ENCODE measurements around the gene GRK1. TPM values are rescaled to one million over a fixed set of nuclear protein-coding genes. Genes with fewer than 3 reads are reported as not detected.
A peak's percentile ranks its signal among the peaks of the same experiment; 100 is the strongest.

GRK1 gene
- total RNA-seq, 4 donors from 2014 or later = not detected

GRCh38 chr13:113728571-113729054 lies 61.6 kb downstream of the GRK1 start:
- TF ChIP-seq POLR2A (IDR thresholded peaks at IDR 0.05) = no peak
- TF ChIP-seq CTCF (IDR thresholded peaks at IDR 0.05) = no peak
- TF ChIP-seq POLR2AphosphoS5 (IDR thresholded peaks at IDR 0.05) = no peak
- TF ChIP-seq EP300 (IDR thresholded peaks at IDR 0.05) = no peak
- H3K4me3 ChIP-seq = no peak overlapping the region
- H3K36me3 ChIP-seq = no peaks in the 10 kb centered on the region
- no peak overlapping the region for H3K27ac ChIP-seq
- H3K27me3 ChIP-seq = peaks cover 26% of the 10 kb centered on the region
- 83% methylated on average over 14 of the region's 16 CpGs for WGBS
- peaks cover 19% of the 10 kb centered on the region for H3K4me1 ChIP-seq
- no peaks in the 10 kb centered on the region for H3K9me3 ChIP-seq
- DNase-seq (ENCODE audit: low spot score in 2 of 2) = peak in 1 of 2 donors; percentile 60

GRCh38 chr13:113729187-113730019 lies 62.4 kb downstream of the GRK1 start:
- Histone ChIP-seq H3K4me1 (peaks cover 18% of the 10 kb centered on the region), H3K36me3 (no peaks in the 10 kb centered on the region), H3K27me3 (peaks cover 26% of the 10 kb centered on the region), H3K9me3 (no peaks in the 10 kb centered on the region), H3K4me3 (no peak overlapping the region), H3K27ac (no peak overlapping the region)
- no peak for TF ChIP-seq POLR2A (IDR thresholded peaks at IDR 0.05)
- no peak for TF ChIP-seq CTCF (IDR thresholded peaks at IDR 0.05)
- TF ChIP-seq EP300 (IDR thresholded peaks at IDR 0.05) = no peak
- no peak for TF ChIP-seq POLR2AphosphoS5 (IDR thresholded peaks at IDR 0.05)
- peak in 1 of 2 donors; percentile 62 for DNase-seq (ENCODE audit: low spot score in 2 of 2)
- 33% methylated on average over 20 of the region's 34 CpGs for WGBS

- no peak for TF ChIP-seq POLR2AphosphoS5 (IDR thresholded peaks at IDR 0.05)
- no peak for TF ChIP-seq POLR2A (IDR thresholded peaks at IDR 0.05)
- TF ChIP-seq CTCF (IDR thresholded peaks at IDR 0.05) = no peak
- no peak for TF ChIP-seq EP300 (IDR thresholded peaks at IDR 0.05)
- Histone ChIP-seq H3K36me3 (no peaks in the 10 kb centered on the region), H3K4me1 (peaks cover 12% of the 10 kb centered on the region), H3K9me3 (no peaks in the 10 kb centered on the region), H3K27ac (no peak overlapping the region), H3K4me3 (no peak overlapping the region), H3K27me3 (peaks cover 26% of the 10 kb centered on the region)
- no peak for DNase-seq (ENCODE audit: low spot score in 2 of 2)
- WGBS = 27% methylated on average over 11 of the region's 21 CpGs
Measured at GRCh38 chr13:113730258-113730691, 63.3 kb downstream of the GRK1 start.

- 100% methylated on average over 1 of the region's 4 CpGs for WGBS
- no peak for DNase-seq (ENCODE audit: low spot score in 2 of 2)
- Histone ChIP-seq H3K9me3 (no peaks in the 10 kb centered on the region), H3K36me3 (no peaks in the 10 kb centered on the region), H3K4me1 (peaks cover 12% of the 10 kb centered on the region), H3K4me3 (no peak overlapping the region), H3K27me3 (peaks cover 26% of the 10 kb centered on the region), H3K27ac (no peak overlapping the region)
- TF ChIP-seq CTCF (IDR thresholded peaks at IDR 0.05) (no peak), POLR2AphosphoS5 (IDR thresholded peaks at IDR 0.05) (no peak), EP300 (IDR thresholded peaks at IDR 0.05) (no peak), POLR2A (IDR thresholded peaks at IDR 0.05) (no peak)
Measured at GRCh38 chr13:113730831-113731191, 63.8 kb downstream of the GRK1 start.
